ENCODE data around the gene TRIM25.
A peak's percentile ranks its signal among the peaks of the same experiment; 100 is the strongest.

Gene TRIM25

GRCh38 chr17:56960596-56961538, 47.0 kb upstream of the TRIM25 start, which contains the start of gene COIL (continued):
- no peak for TF ChIP-seq MEIS1 (CRISPR knock-in tag; IDR thresholded peaks at IDR 0.05; ENCODE audit: borderline replicate concordance)
- no peak for TF ChIP-seq KLF7 (tag by site-specific recombination; IDR thresholded peaks at IDR 0.05; ENCODE audit: borderline replicate concordance)
- TF ChIP-seq ZNF138 (tag by site-specific recombination; IDR thresholded peaks at IDR 0.05; ENCODE audit: borderline replicate concordance): no peak
- 0 out of 2 replicates have a peak, but pooled peaks have one; percentile 58 for TF ChIP-seq TRIM28 (IDR thresholded peaks at IDR 0.05; ENCODE audit: borderline replicate concordance, low read length)
- no peak for TF ChIP-seq MYNN (tag by site-specific recombination; IDR thresholded peaks at IDR 0.05; ENCODE audit: borderline replicate concordance)
- TF ChIP-seq ZNF239 (tag by site-specific recombination; IDR thresholded peaks at IDR 0.05): no peak
- TF ChIP-seq ZNF596 (tag by site-specific recombination; IDR thresholded peaks at IDR 0.05): peak; percentile 41
- no peak for TF ChIP-seq INSM2 (tag by site-specific recombination; IDR thresholded peaks at IDR 0.05)
- no peak for TF ChIP-seq ZNF302 (tag by site-specific recombination; IDR thresholded peaks at IDR 0.05; ENCODE audit: low read depth)
- TF ChIP-seq ZNF645 (tag by site-specific recombination; IDR thresholded peaks at IDR 0.05): no peak
- no peak for TF ChIP-seq ZNF341 (tag by site-specific recombination; IDR thresholded peaks at IDR 0.05; ENCODE audit: low read depth)
- peak; percentile 84 for TF ChIP-seq ZFP37 (tag by site-specific recombination; IDR thresholded peaks at IDR 0.05)
- TF ChIP-seq ZNF19 (tag by site-specific recombination; IDR thresholded peaks at IDR 0.05; ENCODE audit: low read depth): no peak
- TF ChIP-seq HOXC10 (CRISPR knock-in tag; IDR thresholded peaks at IDR 0.05): no peak
- TF ChIP-seq ZNF747 (tag by site-specific recombination; IDR thresholded peaks at IDR 0.05): no peak
- TF ChIP-seq ZNF16 (tag by site-specific recombination; IDR thresholded peaks at IDR 0.05; ENCODE audit: low read depth): no peak
- no peak for TF ChIP-seq ZNF433 (tag by site-specific recombination; IDR thresholded peaks at IDR 0.05; ENCODE audit: low read depth)
- TF ChIP-seq, protein P1, sequence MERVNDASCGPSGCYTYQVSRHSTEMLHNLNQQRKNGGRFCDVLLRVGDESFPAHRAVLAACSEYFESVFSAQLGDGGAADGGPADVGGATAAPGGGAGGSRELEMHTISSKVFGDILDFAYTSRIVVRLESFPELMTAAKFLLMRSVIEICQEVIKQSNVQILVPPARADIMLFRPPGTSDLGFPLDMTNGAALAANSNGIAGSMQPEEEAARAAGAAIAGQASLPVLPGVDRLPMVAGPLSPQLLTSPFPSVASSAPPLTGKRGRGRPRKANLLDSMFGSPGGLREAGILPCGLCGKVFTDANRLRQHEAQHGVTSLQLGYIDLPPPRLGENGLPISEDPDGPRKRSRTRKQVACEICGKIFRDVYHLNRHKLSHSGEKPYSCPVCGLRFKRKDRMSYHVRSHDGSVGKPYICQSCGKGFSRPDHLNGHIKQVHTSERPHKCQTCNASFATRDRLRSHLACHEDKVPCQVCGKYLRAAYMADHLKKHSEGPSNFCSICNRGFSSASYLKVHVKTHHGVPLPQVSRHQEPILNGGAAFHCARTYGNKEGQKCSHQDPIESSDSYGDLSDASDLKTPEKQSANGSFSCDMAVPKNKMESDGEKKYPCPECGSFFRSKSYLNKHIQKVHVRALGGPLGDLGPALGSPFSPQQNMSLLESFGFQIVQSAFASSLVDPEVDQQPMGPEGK (tag by site-specific recombination; IDR thresholded peaks at IDR 0.05): peak; percentile 97
- TF ChIP-seq SCRT1 (tag by site-specific recombination; IDR thresholded peaks at IDR 0.05; ENCODE audit: borderline replicate concordance): no peak
- TF ChIP-seq ZNF391 (tag by site-specific recombination; IDR thresholded peaks at IDR 0.05; ENCODE audit: borderline replicate concordance, low read depth): peak; percentile 30; the same call in 1 of the 2 replicates
- no peak for TF ChIP-seq ZNF621 (tag by site-specific recombination; IDR thresholded peaks at IDR 0.05)
- TF ChIP-seq ZNF423 (tag by site-specific recombination; IDR thresholded peaks at IDR 0.05): no peak
- no peak for TF ChIP-seq BCL11A (tag by site-specific recombination; IDR thresholded peaks at IDR 0.05; ENCODE audit: low read depth)
- TF ChIP-seq, protein P2, sequence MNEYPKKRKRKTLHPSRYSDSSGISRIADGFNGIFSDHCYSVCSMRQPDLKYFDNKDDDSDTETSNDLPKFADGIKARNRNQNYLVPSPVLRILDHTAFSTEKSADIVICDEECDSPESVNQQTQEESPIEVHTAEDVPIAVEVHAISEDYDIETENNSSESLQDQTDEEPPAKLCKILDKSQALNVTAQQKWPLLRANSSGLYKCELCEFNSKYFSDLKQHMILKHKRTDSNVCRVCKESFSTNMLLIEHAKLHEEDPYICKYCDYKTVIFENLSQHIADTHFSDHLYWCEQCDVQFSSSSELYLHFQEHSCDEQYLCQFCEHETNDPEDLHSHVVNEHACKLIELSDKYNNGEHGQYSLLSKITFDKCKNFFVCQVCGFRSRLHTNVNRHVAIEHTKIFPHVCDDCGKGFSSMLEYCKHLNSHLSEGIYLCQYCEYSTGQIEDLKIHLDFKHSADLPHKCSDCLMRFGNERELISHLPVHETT (tag by site-specific recombination; IDR thresholded peaks at IDR 0.05): 0 out of 2 replicates have a peak, but pooled peaks have one; percentile 55
- no peak for TF ChIP-seq ZNF664 (tag by site-specific recombination; IDR thresholded peaks at IDR 0.05)
- TF ChIP-seq ZBTB7A (tag by site-specific recombination; IDR thresholded peaks at IDR 0.05; ENCODE audit: low read depth): no peak; the same call in 1 of the 2 replicates
- no peak for TF ChIP-seq ZNF549 (tag by site-specific recombination; IDR thresholded peaks at IDR 0.05)
- TF ChIP-seq ZNF121 (tag by site-specific recombination; IDR thresholded peaks at IDR 0.05): no peak
- TF ChIP-seq ZNF585B (tag by site-specific recombination; IDR thresholded peaks at IDR 0.05): no peak
- TF ChIP-seq ZSCAN16 (tag by site-specific recombination; IDR thresholded peaks at IDR 0.05): no peak
- peak; percentile 13; the same call in 1 of the 2 replicates for TF ChIP-seq SP2 (tag by site-specific recombination; IDR thresholded peaks at IDR 0.05)
